ENCODE data around the gene SULT1A2.

- TF ChIP-seq, protein P1, sequence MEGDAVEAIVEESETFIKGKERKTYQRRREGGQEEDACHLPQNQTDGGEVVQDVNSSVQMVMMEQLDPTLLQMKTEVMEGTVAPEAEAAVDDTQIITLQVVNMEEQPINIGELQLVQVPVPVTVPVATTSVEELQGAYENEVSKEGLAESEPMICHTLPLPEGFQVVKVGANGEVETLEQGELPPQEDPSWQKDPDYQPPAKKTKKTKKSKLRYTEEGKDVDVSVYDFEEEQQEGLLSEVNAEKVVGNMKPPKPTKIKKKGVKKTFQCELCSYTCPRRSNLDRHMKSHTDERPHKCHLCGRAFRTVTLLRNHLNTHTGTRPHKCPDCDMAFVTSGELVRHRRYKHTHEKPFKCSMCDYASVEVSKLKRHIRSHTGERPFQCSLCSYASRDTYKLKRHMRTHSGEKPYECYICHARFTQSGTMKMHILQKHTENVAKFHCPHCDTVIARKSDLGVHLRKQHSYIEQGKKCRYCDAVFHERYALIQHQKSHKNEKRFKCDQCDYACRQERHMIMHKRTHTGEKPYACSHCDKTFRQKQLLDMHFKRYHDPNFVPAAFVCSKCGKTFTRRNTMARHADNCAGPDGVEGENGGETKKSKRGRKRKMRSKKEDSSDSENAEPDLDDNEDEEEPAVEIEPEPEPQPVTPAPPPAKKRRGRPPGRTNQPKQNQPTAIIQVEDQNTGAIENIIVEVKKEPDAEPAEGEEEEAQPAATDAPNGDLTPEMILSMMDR (IDR thresholded peaks at IDR 0.05), result no peak
- TF ChIP-seq POLR2A (IDR thresholded peaks at IDR 0.05), result no peak
These were observed 23.9 kb downstream of the SULT1A2 start for GRCh38 chr16:28572696-28573510.
